GM18870 (cell line): ENCODE results near the gene TPBGL.
"Not testable (repeated sequence)": the region's sequence is repeated elsewhere in the genome, so short reads cannot be mapped to it uniquely, and the experiment has no call there.

ENCODE experiments used
- ATAC-seq: cut with Tn5 transposase; IDR thresholded peaks from one replicate; pipeline ENCODE4 v1.9.1; 2021; ENCODE audit warnings: moderate library complexity; ENCODE audit not compliant: unreplicated experiment

The TPBGL gene

DNA sequence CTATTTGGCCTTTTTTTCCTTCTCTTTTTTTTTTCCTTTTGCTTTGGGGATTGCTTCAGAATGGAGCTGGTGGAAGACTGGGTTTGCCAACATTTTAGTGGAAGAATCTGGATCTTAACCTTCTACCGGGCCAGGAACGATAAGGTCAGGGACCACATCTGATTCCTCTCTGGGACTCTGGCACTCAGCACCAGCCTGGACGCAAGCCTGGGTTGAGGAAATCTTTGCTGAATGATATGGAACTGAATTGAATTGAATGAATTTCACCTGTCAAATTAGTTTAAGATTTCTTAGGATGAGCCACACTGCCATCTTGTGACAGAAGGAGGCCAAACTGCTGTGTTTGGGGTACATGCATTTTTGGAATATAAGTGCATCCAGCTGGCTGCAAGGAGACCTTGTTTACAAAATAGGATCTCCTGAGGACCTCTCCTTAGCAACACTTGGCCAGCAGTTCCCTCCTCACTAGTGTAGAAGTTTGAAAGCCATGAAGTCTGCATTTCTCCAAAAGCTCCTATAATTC, 30.4 kb downstream of the TPBGL start:
- no peak for ATAC-seq

DNA sequence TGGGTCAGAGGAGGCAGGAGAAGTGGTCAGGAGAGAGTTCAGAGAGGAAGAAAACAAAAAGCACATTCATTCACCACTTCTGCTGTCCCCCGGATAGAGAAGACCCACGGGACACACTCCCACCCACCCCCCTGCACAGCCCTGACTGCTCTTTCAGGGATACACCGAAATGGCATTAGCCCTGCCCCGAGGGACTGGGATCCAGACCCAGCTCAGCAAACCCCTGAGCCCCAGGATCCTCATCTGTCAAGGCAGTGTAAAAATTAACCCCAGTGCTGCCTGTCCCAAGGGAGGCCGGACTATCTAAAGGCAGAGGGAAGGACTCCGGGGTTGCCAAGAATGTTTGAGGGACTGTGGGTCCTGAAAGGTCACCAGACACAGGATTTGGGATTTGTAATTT, 31.2 kb downstream of the TPBGL start:
- no peak for ATAC-seq

DNA sequence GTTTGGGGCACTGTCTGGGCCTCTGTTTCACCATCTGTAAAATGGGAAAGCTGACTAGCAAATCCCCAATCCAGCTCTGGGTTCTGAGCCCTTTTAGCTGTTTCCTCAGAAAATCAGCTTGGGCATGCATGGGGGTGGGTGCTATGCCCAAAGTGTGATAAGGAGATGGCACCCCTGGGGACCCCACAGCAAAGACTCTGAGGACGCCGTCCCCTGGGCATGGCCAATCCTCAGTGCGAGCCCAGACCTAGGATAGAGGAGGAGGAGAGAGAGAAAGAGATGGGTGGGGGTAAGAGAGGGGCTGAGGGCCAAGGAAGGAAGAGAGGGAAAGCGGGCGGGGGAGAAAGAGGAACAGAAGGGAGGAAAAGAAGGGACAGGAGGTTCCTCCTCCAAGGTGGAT, 31.8 kb downstream of the TPBGL start:
- no peak for ATAC-seq

DNA sequence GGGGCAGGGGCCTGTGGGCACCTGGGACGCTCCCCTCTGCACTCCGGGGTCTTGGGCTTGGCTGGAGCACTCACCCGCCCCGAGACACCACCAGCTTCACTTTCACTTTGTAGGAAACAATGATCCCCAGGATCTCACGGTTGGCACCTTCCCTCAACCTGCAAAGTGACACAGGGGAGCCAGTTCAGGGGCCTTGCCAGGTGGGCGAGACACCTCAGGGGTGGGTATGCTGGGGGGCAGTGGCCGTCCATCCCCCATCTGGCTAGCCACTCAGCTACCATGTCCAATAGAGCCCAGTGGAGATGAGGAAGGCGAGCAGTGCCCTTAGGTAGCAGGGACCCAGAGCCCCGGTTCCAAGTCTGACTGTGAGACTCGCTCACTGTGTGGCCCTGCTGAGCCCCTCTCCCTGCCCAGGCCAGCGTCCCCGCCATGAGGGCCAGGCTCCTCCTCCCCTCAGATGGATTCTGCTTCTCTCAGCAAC, 32.3 kb downstream of the TPBGL start:
- no peak for ATAC-seq

DNA sequence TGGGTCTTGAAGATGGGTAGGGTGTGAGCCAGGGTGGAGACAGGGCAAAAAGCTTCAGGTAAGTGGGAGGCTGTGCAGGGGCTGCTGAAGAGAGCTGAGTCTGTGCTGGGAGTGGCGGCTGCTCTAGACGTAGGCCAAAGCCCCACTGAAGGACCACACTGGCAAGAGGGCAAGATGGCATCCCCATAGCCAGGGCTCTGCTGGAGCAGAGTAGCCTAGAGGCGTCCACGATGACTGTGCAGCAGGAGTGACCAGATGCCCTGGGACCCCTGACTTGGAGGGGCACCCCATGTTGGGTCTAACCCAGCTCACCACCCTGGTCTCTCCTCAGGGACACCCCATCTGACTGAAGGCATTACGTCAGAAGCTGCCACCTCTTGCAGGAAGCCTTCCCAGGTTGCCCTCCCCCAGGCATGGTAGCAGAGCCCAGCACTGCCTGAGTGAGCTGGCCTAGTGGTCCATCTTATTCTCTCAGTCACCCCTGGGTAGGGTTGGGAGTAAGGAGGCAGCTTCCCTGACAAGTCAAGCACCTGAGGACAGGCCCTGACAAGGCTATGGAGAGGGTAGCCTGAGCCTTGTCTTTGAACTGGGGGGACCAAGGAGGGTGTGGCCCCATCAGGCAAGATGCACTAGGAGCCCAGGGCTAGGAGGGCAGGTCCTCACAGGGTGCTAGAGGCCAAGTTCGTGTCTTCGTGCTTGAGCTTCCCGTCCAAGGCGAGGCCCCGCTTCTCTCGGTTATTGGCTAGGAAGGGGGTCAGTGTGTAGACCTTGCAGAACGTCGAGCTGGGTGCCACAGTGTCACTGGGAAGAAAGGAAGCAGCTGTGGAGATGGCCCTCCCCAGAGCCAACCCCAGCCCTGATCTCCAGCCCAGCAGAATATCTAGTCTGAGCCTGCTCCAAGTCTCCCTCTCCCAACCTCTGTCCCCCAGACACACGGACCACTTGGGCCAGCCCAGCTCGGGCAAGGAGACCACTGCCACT, 33.1 kb downstream of the TPBGL start:
- no peak for ATAC-seq

DNA sequence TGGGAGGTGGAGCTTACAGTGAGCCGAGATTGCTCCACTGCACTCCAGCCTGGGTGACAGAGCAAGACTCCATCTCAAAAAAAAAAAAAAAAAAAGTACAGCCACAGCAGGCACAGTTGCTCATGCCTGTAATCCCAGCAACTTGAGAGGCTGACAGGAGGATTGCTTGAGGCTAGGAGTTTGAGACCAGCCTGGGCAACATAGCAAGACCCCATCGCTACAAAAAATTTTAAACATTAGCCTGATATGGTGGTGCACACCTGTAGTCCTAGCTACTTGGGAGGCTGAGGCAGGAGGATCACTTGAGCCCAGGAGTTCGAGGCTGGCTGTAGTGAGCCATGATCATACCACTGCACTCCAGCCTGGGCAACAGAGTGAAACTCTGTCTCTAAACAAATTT, 34.1 kb downstream of the TPBGL start:
- ATAC-seq: not testable (repeated sequence)

DNA sequence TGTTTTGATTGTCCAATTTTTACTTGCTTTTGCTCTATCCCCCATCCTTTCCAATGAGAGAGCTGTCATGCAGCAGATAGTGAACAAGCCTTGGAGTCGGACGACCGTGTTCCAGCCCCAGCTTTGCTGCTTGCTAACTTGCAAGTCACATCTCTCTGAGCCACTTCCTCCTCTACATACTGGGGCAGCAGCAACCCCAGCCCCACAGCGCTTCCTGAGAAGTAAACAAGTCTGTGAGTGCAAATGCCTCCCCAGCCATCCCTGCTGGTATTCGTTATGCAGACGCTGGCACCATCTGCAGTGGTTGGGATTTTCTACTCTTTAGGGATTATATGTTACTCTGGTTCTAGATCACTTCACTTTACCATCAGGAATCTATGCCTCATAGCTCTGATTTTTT, 35.0 kb downstream of the TPBGL start:
- no peak for ATAC-seq

DNA sequence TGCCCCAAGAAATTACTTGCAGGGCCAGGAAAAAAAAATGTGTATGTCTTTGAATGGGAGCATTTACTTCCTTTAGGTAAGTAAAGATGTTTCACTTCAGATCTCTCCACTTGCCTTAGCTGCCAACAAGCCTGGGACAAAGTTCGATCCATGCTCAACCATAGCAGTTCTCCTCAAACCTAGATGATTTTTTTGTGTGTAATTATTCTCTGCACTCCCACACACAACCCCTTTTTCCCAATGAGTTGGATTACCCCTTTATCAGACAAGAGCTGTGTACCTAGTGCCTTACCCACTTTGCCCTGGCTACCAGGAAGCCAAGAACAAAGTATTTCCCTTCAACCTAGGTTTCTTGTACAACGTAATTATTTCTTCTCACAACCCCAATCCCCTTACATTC, 35.6 kb downstream of the TPBGL start:
- ATAC-seq: no peak

DNA sequence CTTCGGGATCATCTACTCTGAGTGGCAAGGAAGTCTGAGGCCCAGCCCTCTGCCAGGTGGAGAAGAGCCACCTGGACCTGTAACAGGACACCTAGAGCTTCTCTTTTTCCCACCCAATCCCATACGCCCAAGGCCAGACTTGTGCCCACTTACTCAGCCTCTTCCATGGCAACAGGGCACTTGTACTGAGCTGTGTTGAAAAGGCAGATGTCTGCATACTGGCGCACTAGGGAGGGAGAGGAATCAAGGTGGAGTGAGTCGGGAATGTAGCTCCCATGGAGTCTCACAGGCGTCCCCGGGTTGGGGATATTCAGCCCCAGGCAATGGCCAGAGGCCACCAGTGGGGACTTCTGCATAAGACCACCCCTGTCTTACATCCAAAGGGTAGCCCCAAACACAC, 36.1 kb downstream of the TPBGL start:
- no peak for ATAC-seq

DNA sequence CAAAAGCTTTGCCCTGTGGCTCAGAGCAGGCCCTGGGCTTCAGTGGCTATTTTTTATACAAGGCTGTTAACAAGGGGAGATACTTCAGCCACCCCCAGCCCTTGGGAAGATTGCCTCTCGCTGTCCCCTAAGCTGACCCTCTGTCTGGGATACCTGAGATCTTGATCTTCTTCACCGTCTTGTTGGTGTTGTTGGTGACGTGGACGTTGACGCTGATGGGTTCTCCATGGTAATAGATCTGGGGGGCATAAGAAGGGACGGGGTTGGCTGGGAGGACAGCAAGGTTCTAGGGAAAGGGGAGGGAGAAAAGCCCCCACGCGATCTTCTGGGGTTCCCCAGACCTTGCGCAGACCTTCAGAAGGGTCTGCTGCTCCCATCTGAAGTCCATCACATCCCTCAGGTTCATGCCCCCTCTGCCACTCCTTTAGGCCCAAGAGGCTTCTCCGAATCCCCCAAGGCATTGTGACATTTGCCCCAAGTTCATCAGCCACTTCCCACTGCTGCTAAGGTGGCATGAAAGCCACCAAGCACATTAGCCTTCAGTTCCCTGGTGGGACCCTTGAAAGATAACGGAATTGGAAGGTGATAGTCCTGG, 36.7 kb downstream of the TPBGL start:
- no peak for ATAC-seq

DNA sequence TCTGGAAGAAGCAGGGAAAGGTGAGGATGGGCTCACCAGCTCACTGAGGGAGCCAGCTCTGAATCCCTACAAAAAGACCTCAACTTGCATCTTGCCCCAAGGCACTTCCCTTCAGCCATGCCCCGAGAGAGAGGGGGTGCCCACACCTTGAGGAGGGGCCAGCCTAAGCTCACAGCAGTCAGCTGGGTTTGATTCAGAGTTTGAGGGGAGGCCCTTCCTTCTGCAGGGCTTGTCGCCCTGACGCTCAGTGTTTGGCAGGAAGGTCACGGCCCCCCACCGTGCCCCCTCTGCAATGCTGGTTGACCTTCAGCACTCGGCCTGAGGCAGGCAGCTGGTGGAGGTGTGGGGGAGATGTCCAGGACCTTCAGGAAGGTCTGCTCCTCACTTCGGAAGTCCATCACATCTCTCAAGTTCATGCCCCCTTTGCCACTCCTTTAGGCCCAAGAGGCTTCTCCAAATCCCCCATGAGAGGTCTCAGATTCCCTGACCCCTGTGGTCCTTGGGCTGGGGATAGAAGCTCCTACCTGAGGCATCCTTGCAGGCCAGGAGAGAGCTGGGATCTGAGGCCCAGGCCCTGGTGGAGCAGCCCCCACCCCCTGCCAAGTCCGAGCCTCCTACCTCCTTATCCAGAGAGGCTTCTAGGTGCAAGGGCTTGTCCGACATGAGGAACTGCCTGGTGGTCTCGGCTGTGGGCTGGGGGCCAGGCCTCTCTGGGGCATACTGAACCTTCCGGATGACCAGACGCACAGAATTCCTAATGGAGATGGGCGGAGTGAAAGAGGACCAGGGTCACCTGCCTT, 37.6 kb downstream of the TPBGL start:
- ATAC-seq: no peak

DNA sequence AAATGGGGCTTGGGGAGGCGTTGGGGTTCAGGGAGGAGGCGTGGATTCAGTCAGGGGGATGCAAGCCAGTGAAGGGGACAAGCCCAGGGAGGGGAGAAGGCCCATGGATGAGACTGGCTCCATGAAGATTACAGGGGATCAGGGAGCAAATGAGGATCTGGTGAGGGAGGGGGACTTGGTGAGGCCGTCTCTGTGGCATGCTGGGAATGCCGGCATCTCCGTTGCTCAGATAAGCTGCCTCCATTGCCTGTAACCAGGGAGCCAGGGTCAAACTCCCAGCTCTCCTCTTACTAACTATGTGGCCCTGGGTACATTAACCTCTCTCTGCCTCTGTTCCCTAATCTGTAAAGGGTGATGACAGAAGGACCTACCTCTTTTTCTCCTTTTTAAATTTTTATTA, 38.7 kb downstream of the TPBGL start:
- ATAC-seq: no peak

DNA sequence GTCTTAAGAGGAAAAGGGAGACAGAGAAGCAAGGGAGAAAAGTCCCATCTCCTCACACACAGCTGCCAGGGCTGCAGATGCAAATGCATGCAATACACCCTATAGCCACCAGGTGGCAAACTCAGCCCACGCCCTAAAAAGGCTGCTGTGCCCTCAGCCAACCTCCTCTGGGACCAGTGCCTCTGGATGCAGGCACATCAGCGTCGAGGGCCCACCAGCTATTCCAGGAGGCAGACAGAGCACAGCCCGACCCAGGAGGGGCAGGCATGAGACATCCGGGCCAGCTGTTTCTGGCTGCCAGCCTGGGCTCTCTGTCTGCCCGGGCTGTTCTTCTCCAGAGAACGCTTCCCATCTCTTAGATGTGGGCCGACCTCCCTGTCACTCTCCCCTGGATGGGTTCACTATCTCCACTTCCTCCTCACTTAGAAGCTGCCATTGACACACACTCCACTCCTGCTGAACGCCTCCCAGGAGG, 39.7 kb downstream of the TPBGL start:
- ATAC-seq: no peak

DNA sequence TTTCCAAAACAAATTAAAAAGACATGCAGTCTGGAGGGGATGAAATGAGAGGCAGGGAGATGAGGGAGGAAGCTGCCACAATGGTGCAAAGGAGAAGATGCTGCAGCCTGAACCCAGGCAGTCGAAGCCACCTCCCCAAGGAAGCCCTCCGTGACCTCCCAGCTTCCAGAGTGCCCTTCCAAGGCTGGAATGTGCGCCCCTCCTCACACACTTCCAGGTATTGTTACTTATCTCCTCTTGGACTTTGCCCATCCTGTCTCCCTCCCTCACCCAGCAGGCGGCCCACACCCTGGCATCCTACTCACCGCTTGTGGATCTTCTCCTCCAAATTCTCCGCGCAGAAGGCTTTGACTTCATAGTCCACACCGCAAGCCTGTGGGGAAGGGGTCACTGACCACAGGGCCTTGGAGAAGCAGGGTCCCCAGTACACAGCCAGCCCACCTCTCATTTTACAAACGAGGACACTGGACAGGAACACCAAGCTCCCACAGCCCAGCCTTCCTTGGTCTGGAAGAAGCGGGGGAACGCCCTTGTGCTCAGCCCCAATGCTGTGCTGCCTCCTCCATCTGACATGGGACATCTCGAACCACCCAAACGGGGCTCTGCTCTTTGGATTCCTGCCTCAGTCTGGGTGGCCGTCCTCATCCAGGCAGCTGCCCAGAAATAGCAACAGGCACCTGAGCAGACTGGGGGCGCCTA, 40.3 kb downstream of the TPBGL start:
- ATAC-seq: no peak

DNA sequence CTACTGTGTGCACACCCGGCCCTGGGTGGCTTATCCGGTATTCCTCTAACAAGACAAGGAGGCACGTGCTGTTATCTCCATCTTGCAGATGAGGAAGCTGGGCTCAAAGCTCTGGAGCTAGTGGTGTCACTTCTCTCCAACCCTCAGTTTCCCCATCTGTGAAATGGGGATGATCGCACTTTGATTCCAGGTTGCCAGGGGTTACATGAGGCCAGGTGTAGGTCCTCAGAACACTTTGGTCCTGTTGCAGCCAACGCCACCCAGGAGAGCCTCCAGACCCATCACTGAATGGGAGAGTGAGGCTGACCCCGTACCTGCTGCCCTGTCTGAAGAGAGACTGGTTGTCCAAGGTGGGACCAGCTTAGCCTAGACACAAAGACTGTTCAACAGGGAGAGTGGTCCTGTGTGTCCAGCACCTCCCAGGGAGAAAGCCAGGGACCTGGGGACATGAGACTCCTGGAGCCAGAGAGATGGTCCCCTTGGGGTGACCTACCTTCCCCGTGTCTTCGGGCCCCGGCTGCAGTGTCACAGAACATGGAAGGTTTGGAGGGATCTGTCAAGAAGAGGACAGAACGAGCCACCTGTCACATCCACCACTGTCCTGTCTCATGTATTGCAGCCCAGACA, 41.0 kb downstream of the TPBGL start:
- no peak for ATAC-seq

DNA sequence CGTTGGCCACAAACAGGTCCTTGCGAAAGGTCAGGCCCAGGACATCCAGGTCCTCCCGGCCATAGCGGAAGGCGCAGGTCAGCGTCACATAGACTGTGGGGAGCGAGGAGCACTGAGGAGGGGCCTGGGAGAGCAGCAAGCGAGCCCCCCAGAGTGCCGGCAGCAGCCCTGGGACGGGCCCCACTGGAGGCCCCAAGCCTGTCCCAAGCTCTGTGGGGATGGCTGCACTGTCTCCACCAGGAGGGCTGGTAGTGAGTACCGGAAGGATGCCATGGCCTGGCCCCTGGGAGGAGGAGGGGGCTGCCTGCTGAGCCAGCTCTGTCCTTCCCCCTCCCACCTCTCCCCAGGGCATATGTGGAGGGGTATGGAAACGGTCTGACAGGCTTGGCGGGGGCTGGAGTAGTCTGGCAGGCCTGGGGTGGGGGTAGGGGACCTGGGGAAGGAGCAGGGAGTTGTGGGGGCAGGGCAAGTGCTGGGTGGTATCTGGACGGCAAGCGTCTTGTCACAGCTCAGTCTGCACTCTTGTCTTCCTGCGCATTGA, 42.9 kb downstream of the TPBGL start:
- no peak for ATAC-seq

DNA sequence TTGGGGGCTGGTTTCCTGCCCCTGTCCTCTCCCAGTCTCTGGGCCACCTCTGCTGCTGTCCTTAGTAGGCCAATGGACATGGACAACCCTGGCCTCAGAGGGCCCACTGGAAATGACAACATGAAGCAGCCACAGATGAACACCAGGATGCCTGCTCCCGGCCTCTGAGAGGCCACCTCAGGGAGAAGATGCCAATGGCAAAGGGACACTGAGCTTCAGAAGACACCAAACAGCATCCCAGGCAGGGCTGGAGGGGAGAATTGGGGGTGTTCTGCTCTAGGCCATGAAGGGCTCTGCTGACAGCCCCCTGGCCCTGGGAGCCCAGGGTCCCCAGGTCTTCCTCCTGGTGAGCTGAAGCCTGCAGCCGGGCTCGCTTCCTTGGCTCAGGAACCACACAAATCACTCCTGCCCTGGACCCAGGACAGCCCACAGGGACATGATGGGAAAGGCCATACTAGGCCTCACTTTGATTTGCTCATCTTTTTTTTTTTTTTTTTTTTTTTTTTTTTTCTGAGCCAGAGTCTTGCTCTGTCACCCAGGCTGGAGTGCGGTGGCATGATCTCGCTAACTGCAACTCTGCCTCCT, 45.3 kb downstream of the TPBGL start:
- no peak for ATAC-seq

DNA sequence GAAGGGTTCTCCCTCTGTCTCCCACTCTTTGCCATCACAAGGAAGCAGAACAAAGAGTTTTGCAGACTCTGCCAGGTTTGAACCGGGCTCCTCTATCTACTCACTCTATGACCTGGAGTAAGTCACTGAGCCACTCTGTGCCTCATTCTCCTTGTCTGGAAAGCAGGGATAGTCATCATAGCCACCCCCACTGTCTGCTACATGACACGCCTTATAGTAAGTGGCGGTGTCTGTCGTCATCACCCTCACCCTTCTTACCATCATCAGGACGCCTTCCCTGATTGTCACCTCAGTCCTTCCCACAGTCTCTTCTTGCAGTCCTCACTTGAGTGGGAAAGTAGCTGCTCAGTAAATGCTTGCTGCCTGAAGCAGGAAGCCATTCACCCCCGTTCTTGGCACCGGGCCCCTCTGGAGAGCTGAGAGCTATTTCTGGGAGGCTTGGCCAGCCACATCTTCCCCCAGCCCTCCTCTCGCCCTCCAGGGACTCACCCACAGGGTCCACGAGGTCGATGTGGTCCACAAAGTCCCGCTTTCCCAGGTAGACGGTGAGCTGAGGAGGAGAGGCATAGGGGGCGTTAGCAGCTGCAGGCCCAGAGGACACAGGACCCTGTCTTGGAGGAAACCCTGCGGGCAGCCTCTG, 46.4 kb downstream of the TPBGL start:
- ATAC-seq: no peak

DNA sequence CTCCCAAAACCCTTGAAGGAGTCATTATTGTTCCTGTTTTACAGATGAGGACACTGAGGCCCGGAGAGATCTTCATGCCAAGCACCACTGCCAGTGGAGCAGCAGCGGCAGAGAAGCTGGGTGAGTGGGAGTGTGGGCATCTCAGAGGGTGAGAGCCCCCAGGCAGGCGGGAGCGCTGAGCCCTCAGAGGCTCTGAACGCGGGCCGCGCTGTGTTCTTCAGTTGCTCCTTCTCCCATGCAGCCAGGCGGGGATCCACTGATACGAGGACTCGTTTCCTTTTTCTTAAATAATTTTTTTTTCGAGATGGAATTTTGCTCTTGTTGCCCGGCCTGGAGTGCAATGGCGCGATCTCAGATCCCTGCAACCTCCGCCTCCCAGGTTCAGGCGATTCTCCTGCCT, 47.0 kb downstream of the TPBGL start:
- no peak for ATAC-seq
